ENCODE data around the gene PLPPR3. TPM values are rescaled to one million over a fixed set of nuclear protein-coding genes. Genes with fewer than 3 reads are reported as not detected.

PLPPR3 gene
- total and polyA plus RNA-seq, 2 donors from 2014 or later, result not detected

DNA sequence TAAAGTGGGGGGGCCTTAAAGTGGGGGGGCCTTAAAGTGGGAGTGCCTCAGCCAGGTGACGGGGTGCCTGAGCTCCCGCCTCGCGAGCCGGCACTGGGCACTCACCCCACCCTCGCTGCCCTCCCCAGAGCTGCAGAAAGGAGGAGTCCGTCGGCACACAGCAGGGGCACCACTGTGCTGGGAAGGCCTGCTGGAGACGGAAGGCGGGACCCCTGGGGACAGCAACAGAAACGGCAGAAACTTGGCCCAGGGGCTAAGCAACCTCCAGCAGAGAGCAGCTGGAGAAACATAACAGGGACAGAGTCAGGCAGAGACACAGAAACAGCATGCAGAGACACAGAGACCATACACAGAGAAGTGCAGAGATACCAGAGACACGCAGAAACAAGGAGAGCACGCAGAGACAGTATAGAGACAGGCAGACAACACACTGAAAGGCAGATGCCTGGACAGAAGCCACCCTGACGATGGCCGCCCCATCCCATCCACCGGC, 45.6 kb upstream of the PLPPR3 start:
- intact Hi-C loops (cut with DNase I), result no loop called here
- Histone ChIP-seq H3K27ac (ENCODE audit: low read depth in 2 of 2, low read length in 2 of 2) (no peak overlapping the region), H3K36me3 (ENCODE audit: control insufficient read depth in 2 of 3, insufficient read depth in 3 of 3, low read length in 3 of 3) (peaks cover 0 to 4% (median 0%) of the 10 kb centered on the region in 3 donors), H3K9me3 (ENCODE audit: control insufficient read depth in 2 of 3, insufficient read depth in 1 of 3, low read length in 3 of 3) (no peaks in the 10 kb centered on the region), H3K4me1 (ENCODE audit: control insufficient read depth in 2 of 3, insufficient read depth in 2 of 3, low read depth in 1 of 3, low read length in 3 of 3) (peaks cover 0 to 10% (median 0%) of the 10 kb centered on the region in 3 donors), H3K27me3 (ENCODE audit: control insufficient read depth, insufficient read depth, low read length) (no peaks in the 10 kb centered on the region), H3K9ac (ENCODE audit: low read length in 3 of 3) (no peak overlapping the region), H3K4me3 (ENCODE audit: low read length in 3 of 3) (no peak overlapping the region)
- FAIRE-seq (no peak), DNase-seq (no peak)
- TF ChIP-seq, protein P1, sequence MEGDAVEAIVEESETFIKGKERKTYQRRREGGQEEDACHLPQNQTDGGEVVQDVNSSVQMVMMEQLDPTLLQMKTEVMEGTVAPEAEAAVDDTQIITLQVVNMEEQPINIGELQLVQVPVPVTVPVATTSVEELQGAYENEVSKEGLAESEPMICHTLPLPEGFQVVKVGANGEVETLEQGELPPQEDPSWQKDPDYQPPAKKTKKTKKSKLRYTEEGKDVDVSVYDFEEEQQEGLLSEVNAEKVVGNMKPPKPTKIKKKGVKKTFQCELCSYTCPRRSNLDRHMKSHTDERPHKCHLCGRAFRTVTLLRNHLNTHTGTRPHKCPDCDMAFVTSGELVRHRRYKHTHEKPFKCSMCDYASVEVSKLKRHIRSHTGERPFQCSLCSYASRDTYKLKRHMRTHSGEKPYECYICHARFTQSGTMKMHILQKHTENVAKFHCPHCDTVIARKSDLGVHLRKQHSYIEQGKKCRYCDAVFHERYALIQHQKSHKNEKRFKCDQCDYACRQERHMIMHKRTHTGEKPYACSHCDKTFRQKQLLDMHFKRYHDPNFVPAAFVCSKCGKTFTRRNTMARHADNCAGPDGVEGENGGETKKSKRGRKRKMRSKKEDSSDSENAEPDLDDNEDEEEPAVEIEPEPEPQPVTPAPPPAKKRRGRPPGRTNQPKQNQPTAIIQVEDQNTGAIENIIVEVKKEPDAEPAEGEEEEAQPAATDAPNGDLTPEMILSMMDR (IDR thresholded peaks at IDR 0.05; ENCODE audit: borderline replicate concordance, extremely low read depth, insufficient read depth), result no peak

DNA sequence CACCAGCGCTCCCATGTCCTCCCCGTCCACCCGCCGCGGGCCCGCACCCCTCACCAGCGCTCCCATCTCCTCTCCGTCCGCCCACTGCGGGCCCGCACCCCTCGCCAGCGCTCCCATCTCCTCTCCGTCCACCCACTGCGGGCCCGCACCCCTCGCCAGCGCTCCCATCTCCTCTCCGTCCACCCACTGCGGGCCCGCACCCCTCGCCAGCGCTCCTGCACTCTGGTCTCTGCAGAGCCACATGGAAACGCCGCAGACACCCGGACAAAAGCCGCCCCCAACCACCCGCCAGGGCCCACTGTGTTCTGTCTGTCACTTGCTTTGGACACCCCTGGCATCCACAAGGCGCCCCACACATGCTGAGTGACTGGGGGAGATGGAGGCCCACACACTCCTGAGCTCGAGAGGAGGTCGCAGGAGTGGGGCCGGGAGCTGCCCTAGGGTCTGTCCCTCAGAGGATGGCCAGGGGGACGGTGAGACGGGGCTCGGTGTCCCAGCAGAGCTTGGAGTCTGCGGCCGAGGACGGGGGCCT, 45.1 kb upstream of the PLPPR3 start:
- no peaks in the 10 kb centered on the region for H3K9me3 ChIP-seq (ENCODE audit: control insufficient read depth in 2 of 3, insufficient read depth in 1 of 3, low read length in 3 of 3)
- no peak overlapping the region for H3K4me3 ChIP-seq (ENCODE audit: low read length in 3 of 3)
- FAIRE-seq, result no peak
- peaks cover 0 to 4% (median 0%) of the 10 kb centered on the region in 3 donors for H3K36me3 ChIP-seq (ENCODE audit: control insufficient read depth in 2 of 3, insufficient read depth in 3 of 3, low read length in 3 of 3)
- DNase-seq, result no peak
- no peak overlapping the region for H3K27ac ChIP-seq (ENCODE audit: low read depth in 2 of 2, low read length in 2 of 2)
- H3K27me3 ChIP-seq (ENCODE audit: control insufficient read depth, insufficient read depth, low read length), result no peaks in the 10 kb centered on the region
- H3K4me1 ChIP-seq (ENCODE audit: control insufficient read depth in 2 of 3, insufficient read depth in 2 of 3, low read depth in 1 of 3, low read length in 3 of 3), result peaks cover 0 to 7% (median 0%) of the 10 kb centered on the region in 3 donors
- TF ChIP-seq, protein P1 (IDR thresholded peaks at IDR 0.05; ENCODE audit: borderline replicate concordance, extremely low read depth, insufficient read depth), result no peak
- no peak overlapping the region for H3K9ac ChIP-seq (ENCODE audit: low read length in 3 of 3)
- intact Hi-C loops (cut with DNase I), result no loop called here

DNA sequence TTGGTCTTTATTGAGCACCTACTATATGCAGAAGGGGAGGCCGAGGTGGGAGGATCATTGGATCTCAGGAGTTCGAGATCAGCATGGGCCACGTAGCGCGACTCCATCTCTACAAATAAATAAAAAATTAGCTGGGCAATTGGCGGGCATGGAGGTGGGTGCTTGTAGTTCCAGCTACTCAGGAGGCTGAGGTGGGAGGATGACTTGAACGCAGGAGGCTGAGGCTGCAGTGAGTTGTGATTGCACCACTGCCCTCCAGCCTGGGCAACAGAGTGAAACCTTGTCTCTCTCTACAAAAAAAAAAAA, 41.5 kb upstream of the PLPPR3 start:
- intact Hi-C loops (cut with DNase I), result no loop called here
- Histone ChIP-seq H3K27ac (ENCODE audit: low read depth in 2 of 2, low read length in 2 of 2) (no peak overlapping the region), H3K9me3 (ENCODE audit: control insufficient read depth in 2 of 3, insufficient read depth in 1 of 3, low read length in 3 of 3) (no peaks in the 10 kb centered on the region), H3K4me3 (ENCODE audit: low read length in 3 of 3) (no peak overlapping the region), H3K9ac (ENCODE audit: low read length in 3 of 3) (no peak overlapping the region), H3K27me3 (ENCODE audit: control insufficient read depth, insufficient read depth, low read length) (no peaks in the 10 kb centered on the region), H3K4me1 (ENCODE audit: control insufficient read depth in 2 of 3, insufficient read depth in 2 of 3, low read depth in 1 of 3, low read length in 3 of 3) (peaks cover 0 to 10% (median 0%) of the 10 kb centered on the region in 3 donors), H3K36me3 (ENCODE audit: control insufficient read depth in 2 of 3, insufficient read depth in 3 of 3, low read length in 3 of 3) (peaks cover 0 to 4% (median 0%) of the 10 kb centered on the region in 3 donors)
- DNase-seq (no peak), FAIRE-seq (no peak)
- TF ChIP-seq, protein P1 (IDR thresholded peaks at IDR 0.05; ENCODE audit: borderline replicate concordance, extremely low read depth, insufficient read depth), result no peak

Measured in kidney (tissue), 14 donors.